GM13977 (cell line): ENCODE results near the gene ZBTB49.
"Not testable (repeated sequence)": the region's sequence is repeated elsewhere in the genome, so short reads cannot be mapped to it uniquely, and the experiment has no call there.

Experiments used
- DNase-seq: peaks from one replicate; pipeline ENCODE4 v3.0.0; 2012; ENCODE audit warnings: low spot score
- in situ Hi-C: fragments of 300-500 bp; cut with MboI; formaldehyde crosslinking; loops from one replicate; pipeline ENCODE4 v1.12.0; 2022; ENCODE audit warnings: low sequenced_read_pairs, low pct_unique_long_range_greater_than_20kb, mixed read lengths, inconsistent platforms; ENCODE audit not compliant: unreplicated experiment
- TF ChIP-seq, protein P1 (sequence below): IDR thresholded peaks from 2 replicates; pipeline ENCODE4 v1.5.1; 2012; ENCODE audit warnings: mild to moderate bottlenecking, control low read depth; ENCODE audit not compliant: insufficient read depth; ENCODE audit errors: extremely low read depth, missing control alignments

The ZBTB49 gene

DNA sequence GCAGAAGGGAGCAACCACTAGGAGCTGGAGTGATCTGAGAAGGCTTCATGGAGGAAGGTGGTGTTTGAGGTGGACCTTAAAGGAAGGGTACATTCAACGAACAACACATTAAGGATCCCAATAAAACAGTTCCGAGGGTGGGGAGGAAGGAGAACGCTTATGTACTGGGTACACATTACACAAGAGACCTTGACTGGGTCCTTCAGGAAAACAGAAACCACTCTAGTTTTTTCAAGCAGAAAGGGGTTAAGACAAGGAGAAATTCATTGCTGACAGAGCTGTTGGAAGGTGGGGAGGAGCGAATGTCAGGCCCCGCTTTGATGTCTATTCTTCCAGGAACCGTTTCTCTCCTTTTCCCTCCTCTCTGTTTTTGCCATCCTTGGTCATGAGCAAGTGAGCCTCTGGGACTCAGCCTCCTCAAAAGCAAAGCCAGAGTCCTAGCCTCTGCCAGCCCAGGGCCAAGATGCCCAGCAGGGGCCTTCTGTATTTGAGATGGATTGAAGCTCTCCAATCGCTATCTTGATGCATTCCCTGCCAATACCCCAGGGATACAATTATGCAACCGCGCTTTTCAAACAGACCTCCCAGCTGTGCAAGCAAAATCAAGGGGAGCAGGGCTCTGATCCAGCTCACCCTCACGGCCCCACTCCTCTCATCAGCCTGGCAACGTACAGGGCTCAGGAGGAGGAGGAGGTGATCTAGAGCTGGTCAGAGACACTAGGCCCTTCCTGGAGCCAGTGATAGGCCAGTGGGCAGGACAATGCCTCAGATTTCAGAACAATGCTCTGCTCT is 48.4 kb downstream of the ZBTB49 start:
- DNase-seq, result no peak
- in situ Hi-C loops, result loop anchor here (10.0 kb wide), 1 partner anchor 84 kb away; no protein-coding TSS in a partner anchor
- TF ChIP-seq, protein P1, sequence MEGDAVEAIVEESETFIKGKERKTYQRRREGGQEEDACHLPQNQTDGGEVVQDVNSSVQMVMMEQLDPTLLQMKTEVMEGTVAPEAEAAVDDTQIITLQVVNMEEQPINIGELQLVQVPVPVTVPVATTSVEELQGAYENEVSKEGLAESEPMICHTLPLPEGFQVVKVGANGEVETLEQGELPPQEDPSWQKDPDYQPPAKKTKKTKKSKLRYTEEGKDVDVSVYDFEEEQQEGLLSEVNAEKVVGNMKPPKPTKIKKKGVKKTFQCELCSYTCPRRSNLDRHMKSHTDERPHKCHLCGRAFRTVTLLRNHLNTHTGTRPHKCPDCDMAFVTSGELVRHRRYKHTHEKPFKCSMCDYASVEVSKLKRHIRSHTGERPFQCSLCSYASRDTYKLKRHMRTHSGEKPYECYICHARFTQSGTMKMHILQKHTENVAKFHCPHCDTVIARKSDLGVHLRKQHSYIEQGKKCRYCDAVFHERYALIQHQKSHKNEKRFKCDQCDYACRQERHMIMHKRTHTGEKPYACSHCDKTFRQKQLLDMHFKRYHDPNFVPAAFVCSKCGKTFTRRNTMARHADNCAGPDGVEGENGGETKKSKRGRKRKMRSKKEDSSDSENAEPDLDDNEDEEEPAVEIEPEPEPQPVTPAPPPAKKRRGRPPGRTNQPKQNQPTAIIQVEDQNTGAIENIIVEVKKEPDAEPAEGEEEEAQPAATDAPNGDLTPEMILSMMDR, result no peak

DNA sequence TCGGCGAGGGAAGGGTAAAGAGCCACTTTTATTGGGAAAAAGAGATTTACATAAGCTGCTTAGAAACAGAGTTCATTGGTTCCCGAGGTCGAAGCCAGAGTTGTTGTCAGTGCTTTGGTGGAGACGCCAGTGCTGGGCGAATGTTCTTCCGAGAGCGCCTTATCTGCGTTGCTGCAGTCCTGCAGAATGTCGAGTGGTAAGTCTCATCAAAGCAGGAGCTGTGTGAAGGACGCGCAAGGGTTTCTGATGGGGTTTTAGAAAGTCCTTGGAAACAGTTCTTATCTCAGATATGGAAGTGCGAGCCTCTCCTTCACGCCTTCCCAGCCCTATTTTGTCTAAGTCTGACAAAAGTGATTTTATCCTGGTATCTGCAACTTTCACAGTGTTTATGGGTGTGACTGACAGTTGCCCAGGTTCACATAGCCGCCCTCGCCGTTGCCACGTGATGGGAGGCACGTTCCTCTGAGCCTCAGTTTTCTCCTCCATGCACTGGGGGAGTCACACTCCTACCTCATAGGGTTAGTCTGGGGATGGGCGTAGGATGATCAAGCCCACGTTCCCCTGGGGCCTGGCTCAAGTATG is 49.5 kb downstream of the ZBTB49 start:
- TF ChIP-seq, protein P1, result no peak
- in situ Hi-C loops, result loop anchor here (10.0 kb wide), 1 partner anchor 85 kb away; no protein-coding TSS in a partner anchor
- DNase-seq, result no peak

DNA sequence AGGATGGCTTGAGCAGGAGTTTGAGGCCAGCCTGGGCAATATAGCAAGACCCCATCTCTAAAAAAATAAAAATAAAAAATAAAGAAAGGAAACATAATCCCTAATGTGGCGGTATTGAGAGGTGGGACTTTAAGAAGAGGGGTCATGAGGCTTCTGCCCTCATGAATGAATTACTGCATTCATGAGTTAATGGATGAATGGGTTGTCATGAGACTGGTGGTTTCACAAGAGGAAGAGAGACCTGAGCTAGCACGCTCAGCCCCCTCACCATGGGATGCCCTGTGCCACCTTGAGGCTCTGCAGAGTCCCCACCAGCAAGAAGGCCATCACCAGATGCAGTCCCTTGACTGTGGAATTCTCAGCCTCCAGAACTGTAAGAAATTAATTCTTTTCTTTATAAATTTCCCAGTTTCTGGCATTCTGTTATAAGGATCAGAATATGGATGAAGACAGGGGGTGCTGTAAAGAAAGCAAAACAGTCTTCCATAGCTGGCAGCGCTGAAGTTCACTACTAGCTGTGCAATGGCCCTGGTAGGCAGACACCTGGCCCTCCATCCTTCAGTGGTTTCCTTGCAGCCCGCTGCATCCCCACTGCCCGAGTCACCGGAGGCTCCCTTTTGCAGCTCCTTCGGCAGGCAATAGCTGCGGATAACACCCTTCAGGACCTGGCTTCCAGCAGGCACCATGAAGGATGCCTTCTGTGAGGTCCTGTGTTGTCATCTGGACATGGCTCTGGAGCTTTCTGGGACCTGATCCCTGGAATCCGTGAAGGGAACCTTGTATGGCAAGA is 52.0 kb downstream of the ZBTB49 start:
- in situ Hi-C loops, result no loop called here
- DNase-seq, result no peak
- TF ChIP-seq, protein P1, result no peak

DNA sequence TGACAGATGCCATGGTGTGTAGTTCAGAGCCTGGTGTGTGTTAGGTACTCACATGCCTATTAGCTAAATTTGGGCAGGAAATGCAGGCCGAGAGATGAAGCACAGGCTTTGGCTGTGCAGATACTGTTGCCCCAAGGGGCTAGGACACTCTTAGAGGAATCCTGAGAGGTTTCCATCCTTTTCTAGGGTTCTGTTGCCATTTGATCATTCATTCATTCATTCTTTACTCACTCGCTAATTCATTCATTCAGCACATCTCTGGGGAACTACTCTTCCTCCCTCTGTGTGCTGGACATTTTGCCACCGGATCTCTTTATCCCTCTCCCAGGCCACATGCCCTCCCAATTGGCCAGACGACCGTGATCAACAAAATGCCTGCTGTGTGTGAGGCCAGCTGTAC is 53.0 kb downstream of the ZBTB49 start:
- TF ChIP-seq, protein P1, result no peak
- DNase-seq, result no peak
- in situ Hi-C loops, result no loop called here

DNA sequence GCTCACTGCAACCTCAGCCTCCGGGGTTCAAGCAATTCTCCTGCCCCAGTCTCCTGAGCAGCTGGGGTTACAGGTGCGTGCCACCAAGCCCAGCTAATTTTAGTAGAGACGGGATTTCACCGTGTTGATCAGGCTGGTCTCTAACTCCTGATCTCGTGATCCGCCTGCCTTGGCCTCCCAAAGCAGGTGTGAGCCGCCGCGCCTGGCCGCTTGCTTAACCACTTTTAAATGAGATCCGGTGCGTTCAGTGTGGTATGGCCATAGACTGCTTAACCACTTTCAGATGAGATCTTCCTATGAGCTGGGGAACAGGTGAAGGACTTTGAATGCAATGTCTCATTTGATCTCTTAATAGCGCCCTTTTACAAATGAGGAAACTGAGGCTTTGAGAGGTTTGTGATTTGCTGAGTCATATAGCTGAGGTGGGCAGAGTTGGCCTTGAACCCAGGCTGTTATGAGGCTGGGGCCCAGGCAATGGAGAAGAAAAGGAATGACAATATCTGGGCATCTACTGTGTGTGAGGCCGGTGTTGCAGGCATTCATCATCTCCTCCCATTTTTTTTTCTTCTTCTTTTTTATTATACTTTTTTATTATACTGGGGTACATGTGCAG is 55.0 kb downstream of the ZBTB49 start:
- TF ChIP-seq, protein P1, result no peak
- in situ Hi-C loops, result no loop called here
- no peak for DNase-seq

DNA sequence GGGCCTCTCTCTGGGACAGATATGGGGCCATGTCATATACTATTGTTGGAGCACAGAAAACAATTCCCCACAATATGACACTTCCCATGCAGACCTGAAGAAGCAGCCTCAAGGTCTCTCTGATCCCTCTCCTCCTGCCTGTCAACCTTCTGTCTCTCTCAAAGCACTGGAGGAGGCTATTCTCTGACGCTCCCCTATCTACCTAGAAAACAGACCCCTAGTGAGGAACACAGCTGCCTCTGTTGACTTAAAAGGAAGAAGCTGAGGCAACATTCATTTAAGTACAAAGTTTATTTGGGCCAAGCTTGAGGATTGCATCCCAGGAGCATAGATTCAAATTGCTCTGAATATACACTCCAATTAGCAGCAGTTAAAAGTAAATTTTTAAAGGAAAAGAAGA is 57.5 kb downstream of the ZBTB49 start:
- TF ChIP-seq, protein P1, result no peak
- DNase-seq, result no peak
- in situ Hi-C loops, result no loop called here

DNA sequence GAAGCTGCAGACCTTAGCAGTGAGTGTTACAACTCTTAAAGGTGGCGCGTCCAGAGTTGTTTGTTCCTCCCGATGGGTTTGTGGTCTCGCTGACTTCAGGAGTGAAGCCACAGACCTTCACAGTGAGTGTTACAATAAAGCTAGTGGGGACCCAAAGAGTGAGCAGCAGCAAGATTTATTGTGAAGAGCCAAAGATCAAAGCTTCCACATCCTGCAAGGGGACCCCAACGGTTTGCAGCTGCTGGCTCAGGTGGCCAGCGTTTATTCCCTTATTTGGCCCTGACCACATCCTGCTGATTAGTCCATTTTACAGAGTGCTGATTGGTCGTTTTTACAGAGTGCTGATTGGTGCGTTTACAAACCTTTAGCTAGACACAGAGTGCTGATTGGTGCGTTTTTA is 58.5 kb downstream of the ZBTB49 start:
- in situ Hi-C loops, DNase-seq: not testable (repeated sequence)
